Neural progenitor cell (in vitro differentiated cells): ENCODE measurements around the gene NDP.

Experiments used
- EZH2phosphoT487 ChIP-seq: fragments of 200-600 bp; sonication (generic); IDR thresholded peaks from 2 replicates; pipeline ENCODE4 v1.6.1; 2017; ENCODE audit warnings: antibody characterized with exemption
- TF ChIP-seq, protein P1 (sequence below): fragments of 200-600 bp; sonication (generic); IDR thresholded peaks from 2 replicates; pipeline ENCODE4 v1.5.1; 2017; ENCODE audit warnings: antibody characterized with exemption, mild to moderate bottlenecking

DNA sequence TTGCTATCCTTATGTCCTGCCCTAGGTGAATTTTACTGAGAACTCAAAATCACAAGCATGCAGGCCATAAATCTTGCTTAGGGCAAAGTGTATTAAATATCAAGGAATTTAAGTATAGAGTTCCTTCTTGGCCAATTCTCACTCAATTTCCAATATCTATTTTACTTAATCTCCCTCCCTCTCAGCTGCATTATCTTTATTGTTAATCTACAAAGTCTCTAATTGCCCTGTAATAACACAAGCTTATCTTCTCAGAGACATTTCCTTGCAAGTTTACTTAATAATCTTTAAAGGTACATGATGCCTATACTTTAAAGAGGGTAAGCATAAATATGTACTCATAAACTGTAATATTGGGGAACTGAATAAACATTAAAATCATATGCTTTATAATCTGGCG lies 64.0 kb downstream of the NDP start:
- TF ChIP-seq, protein P1, sequence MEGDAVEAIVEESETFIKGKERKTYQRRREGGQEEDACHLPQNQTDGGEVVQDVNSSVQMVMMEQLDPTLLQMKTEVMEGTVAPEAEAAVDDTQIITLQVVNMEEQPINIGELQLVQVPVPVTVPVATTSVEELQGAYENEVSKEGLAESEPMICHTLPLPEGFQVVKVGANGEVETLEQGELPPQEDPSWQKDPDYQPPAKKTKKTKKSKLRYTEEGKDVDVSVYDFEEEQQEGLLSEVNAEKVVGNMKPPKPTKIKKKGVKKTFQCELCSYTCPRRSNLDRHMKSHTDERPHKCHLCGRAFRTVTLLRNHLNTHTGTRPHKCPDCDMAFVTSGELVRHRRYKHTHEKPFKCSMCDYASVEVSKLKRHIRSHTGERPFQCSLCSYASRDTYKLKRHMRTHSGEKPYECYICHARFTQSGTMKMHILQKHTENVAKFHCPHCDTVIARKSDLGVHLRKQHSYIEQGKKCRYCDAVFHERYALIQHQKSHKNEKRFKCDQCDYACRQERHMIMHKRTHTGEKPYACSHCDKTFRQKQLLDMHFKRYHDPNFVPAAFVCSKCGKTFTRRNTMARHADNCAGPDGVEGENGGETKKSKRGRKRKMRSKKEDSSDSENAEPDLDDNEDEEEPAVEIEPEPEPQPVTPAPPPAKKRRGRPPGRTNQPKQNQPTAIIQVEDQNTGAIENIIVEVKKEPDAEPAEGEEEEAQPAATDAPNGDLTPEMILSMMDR, result no peak
- TF ChIP-seq EZH2phosphoT487, result no peak
